ENCODE data around the gene SLC12A9. TPM values are rescaled to one million over a fixed set of nuclear protein-coding genes. Genes with fewer than 3 reads are reported as not detected.

The SLC12A9 gene
- total RNA-seq: 36.6 and 43.1 TPM in 2 replicates

GRCh38 chr7:100852048-100852872 is at the start of gene SLC12A9:
Gene SLC12A9 (plus strand): TSS chr7:100852713. CDS start chr7:100854198, 1,485 bp downstream.

GRCh38 chr7:100827330-100828226 is 24.9 kb upstream of the SLC12A9 start, which contains the start of gene EPHB4:
Gene EPHB4 (minus strand): TSS chr7:100827523. CDS start chr7:100827030, 493 bp downstream.

GRCh38 chr7:100867040-100867775 is 14.7 kb downstream of the SLC12A9 start, which contains the start of gene TRIP6:
Gene TRIP6 (plus strand): TSS chr7:100867387. CDS start chr7:100867498, 111 bp downstream.

GRCh38 chr7:100874577-100875355 is 22.3 kb downstream of the SLC12A9 start, which contains the start of gene SRRT:
Gene SRRT (plus strand): TSS chr7:100875103. CDS start chr7:100875591, 488 bp downstream.

GRCh38 chr7:100888988-100889750 is 36.7 kb downstream of the SLC12A9 start, which contains the start of gene UFSP1:
Gene UFSP1 (minus strand): TSS chr7:100889715. CDS start chr7:100889271, 444 bp downstream.

GRCh38 chr7:100895701-100895955 is 43.1 kb downstream of the SLC12A9 start, which contains the start of gene ACHE:
Gene ACHE (minus strand): TSS chr7:100895888. CDS start chr7:100894232, 1,656 bp downstream.

Small RNA genes lying within 50 kb of the gene (small RNA-seq; reads per million reads assigned to genes)
- gene RN7SL549P (not detected), gene RN7SL750P (not detected)

Other genes starting within 250 kb of the SLC12A9 start
- gene MOSPD3, start 240.2 kb upstream of the SLC12A9 start, total RNA-seq: 12.0 and 14.4 TPM in 2 replicates
- under 0.01 and 0.38 TPM in 2 replicates for gene TFR2, start 211.2 kb upstream of the SLC12A9 start, total RNA-seq
- gene ACTL6B, start 196.3 kb upstream of the SLC12A9 start, total RNA-seq: not detected in 2 replicates
- 122 and 150 TPM in 2 replicates for gene GNB2, start 179.0 kb upstream of the SLC12A9 start, total RNA-seq
- 22.8 and 26.1 TPM in 2 replicates for gene GIGYF1, start 158.5 kb upstream of the SLC12A9 start, total RNA-seq
- 39.2 and 43.6 TPM in 2 replicates for gene POP7, start 146.6 kb upstream of the SLC12A9 start, total RNA-seq
- not detected in 2 replicates for gene EPO, start 132.2 kb upstream of the SLC12A9 start, total RNA-seq
- gene ZAN, start 119.1 kb upstream of the SLC12A9 start, total RNA-seq: not detected in 2 replicates
- 389 and 468 TPM in 2 replicates for gene EPHB4, start 25.2 kb upstream of the SLC12A9 start, total RNA-seq
- 92.8 and 104 TPM in 2 replicates for gene TRIP6, start 14.7 kb downstream of the SLC12A9 start, total RNA-seq
- 47.6 and 59.8 TPM in 2 replicates for gene SRRT, start 22.4 kb downstream of the SLC12A9 start, total RNA-seq
- 2.5 and 2.9 TPM in 2 replicates for gene UFSP1, start 37.0 kb downstream of the SLC12A9 start, total RNA-seq
- 1.1 and 2.0 TPM in 2 replicates for gene ACHE, start 43.2 kb downstream of the SLC12A9 start, total RNA-seq
- gene MUC3A, start 96.8 kb downstream of the SLC12A9 start, total RNA-seq: under 0.01 TPM in 1 of 2 replicates, not detected in the other
- gene MUC12, start 116.9 kb downstream of the SLC12A9 start, total RNA-seq: not detected in 2 replicates
- gene MUC17, start 167.4 kb downstream of the SLC12A9 start, total RNA-seq: not detected in 2 replicates
- 11.1 and 12.4 TPM in 2 replicates for gene TRIM56, start 232.8 kb downstream of the SLC12A9 start, total RNA-seq

All from vein endothelial cell (primary cell).